Osteoblast (primary cell): Measurements from ENCODE around the gene NIPBL. TPM values are rescaled to one million over a fixed set of nuclear protein-coding genes. Genes with fewer than 3 reads are reported as not detected.
"Not testable (repeated sequence)": the region's sequence is repeated elsewhere in the genome, so short reads cannot be mapped to it uniquely, and the experiment has no call there.

Experiments used
- DNase-seq: peaks from one replicate; pipeline ENCODE4 v3.0.0; 2011; ENCODE audit warnings: low spot score, mixed read lengths; ENCODE audit not compliant: insufficient read length; ENCODE audit errors: missing footprints
- H2AFZ ChIP-seq: 2 replicates; pipeline ENCODE4 v1.6.0; 2011; ENCODE audit warnings: mild to moderate bottlenecking, low read length
- H3K27ac ChIP-seq: 2 replicates; pipeline ENCODE4 v1.5.1; 2011; ENCODE audit warnings: mild to moderate bottlenecking, low read depth, low read length, moderate library complexity
- H3K27me3 ChIP-seq: 2 replicates; pipeline ENCODE4 v1.6.0; 2012; ENCODE audit warnings: mild to moderate bottlenecking, control low read depth, inconsistent platforms, low read length, moderate library complexity; ENCODE audit not compliant: insufficient read depth
- H3K36me3 ChIP-seq: 2 replicates; pipeline ENCODE4 v1.5.1; 2011; ENCODE audit warnings: mild to moderate bottlenecking, low read length, control low read depth, moderate library complexity; ENCODE audit not compliant: insufficient read depth
- H3K4me1 ChIP-seq: 2 replicates; pipeline ENCODE4 v1.5.1; 2011; ENCODE audit warnings: mild to moderate bottlenecking, low read length, control low read depth, moderate library complexity; ENCODE audit not compliant: insufficient read depth
- H3K4me2 ChIP-seq: 2 replicates; pipeline ENCODE4 v1.6.0; 2011; ENCODE audit warnings: mild to moderate bottlenecking, low read length; ENCODE audit not compliant: insufficient read depth
- H3K4me3 ChIP-seq: fragments of 200-600 bp; sonication (generic); 3 replicates; pipeline ENCODE4 v1.5.1; 2012; ENCODE audit warnings: mild to moderate bottlenecking, low read length, inconsistent platforms; ENCODE audit not compliant: insufficient read depth
- H3K79me2 ChIP-seq: 2 replicates; pipeline ENCODE4 v1.6.0; 2012; ENCODE audit warnings: mild to moderate bottlenecking, low read length, control low read depth, inconsistent platforms; ENCODE audit not compliant: insufficient read depth
- H3K9me3 ChIP-seq: 2 replicates; pipeline ENCODE4 v1.5.1; 2011; ENCODE audit warnings: low read depth, low read length, control low read depth
- H4K20me1 ChIP-seq: 2 replicates; pipeline ENCODE4 v1.6.0; 2012; ENCODE audit warnings: mild to moderate bottlenecking, low read length, control low read depth; ENCODE audit not compliant: insufficient read depth
- total RNA-seq: library from RNA; depleted of rRNA; stranded (reverse); fragments of >200 nt; gene quantifications from 2 replicates; pipeline ENCODE4 v1.2.3, GENCODE V29; 2012
- TF ChIP-seq, protein P1 (sequence below): IDR thresholded peaks from 2 replicates; pipeline ENCODE4 v1.5.1; 2011; ENCODE audit warnings: mild to moderate bottlenecking, low read depth, low read length, moderate library complexity; ENCODE audit errors: extremely low read depth

Gene NIPBL
- total RNA-seq, 1 donor = 22.8 TPM

DNA sequence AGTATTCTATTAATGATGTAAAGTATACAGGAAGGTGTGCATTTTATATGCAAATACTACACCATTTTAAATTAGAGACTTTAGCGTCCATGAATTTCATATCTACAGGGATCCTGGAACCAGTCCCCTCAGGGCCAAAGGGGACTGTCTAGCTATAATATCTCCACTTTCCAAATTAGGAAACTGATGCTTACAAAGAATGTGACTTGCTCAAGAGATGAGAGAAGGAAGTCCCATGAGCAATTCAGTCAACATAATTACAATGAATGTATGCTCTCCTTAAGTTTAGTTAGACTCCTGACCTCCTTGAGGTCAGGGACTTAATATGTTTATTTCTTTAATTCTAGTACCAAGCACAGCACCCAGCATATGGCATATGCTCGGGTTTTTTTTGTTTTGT, 23.7 kb downstream of the NIPBL start:
- DNase-seq = peak; percentile 14
- Histone ChIP-seq H3K9me3 (no peaks in the 10 kb centered on the region), H4K20me1 (peaks cover 71% of the 10 kb centered on the region), H3K36me3 (no peaks in the 10 kb centered on the region), H3K4me2 (no peak overlapping the region), H3K79me2 (peaks cover 100% of the 10 kb centered on the region), H3K4me3 (no peak overlapping the region), H3K27me3 (no peaks in the 10 kb centered on the region), H2AFZ (no peak overlapping the region), H3K4me1 (peaks cover 3% of the 10 kb centered on the region), H3K27ac (no peak overlapping the region)
- TF ChIP-seq, protein P1, sequence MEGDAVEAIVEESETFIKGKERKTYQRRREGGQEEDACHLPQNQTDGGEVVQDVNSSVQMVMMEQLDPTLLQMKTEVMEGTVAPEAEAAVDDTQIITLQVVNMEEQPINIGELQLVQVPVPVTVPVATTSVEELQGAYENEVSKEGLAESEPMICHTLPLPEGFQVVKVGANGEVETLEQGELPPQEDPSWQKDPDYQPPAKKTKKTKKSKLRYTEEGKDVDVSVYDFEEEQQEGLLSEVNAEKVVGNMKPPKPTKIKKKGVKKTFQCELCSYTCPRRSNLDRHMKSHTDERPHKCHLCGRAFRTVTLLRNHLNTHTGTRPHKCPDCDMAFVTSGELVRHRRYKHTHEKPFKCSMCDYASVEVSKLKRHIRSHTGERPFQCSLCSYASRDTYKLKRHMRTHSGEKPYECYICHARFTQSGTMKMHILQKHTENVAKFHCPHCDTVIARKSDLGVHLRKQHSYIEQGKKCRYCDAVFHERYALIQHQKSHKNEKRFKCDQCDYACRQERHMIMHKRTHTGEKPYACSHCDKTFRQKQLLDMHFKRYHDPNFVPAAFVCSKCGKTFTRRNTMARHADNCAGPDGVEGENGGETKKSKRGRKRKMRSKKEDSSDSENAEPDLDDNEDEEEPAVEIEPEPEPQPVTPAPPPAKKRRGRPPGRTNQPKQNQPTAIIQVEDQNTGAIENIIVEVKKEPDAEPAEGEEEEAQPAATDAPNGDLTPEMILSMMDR = no peak

DNA sequence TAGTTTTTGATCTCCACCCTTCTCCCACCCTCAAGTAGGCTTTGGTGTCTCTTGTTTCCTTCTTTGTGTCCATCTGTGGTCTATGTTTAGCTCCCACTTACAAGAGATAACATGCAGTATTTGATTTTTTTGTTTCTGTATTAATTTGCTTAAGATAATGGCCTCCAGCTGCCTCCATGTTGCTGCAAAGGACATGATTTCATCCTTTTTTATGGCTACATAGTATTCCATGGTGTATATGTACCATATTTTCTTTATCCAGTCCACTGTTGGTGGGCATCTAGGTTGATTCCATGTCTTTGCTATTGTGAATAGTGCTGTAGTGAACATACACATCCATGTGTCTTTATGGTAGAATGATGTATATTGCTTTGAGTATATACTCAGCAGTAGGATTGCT, 24.5 kb downstream of the NIPBL start:
- not testable (repeated sequence) for H3K4me2 ChIP-seq, H3K4me1 ChIP-seq, DNase-seq, H3K4me3 ChIP-seq, H3K27me3 ChIP-seq, H3K27ac ChIP-seq, H2AFZ ChIP-seq, H3K36me3 ChIP-seq, H3K9me3 ChIP-seq
- H3K79me2 ChIP-seq = peaks cover 99% of the 10 kb centered on the region
- H4K20me1 ChIP-seq = peaks cover 67% of the 10 kb centered on the region

DNA sequence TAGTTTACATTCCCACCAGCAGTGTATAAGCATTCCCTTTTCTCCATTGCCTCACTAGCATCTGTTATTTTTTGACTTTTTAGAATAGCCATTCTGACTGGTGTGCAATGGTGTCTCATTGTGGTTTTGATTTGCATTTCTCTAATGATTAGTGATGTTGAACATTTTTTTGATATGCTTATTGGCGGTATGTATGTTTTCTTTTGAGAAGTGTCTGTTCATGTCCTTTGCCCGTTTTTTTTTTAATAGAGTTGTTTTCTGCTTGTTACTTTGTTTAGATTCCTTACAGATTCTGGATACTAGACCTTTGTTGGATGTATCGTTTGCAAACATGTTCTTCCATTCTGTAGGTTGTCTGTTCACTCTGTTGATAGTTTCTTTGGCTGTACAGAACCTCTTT, 25.3 kb downstream of the NIPBL start:
- peaks cover 3% of the 10 kb centered on the region for H3K4me1 ChIP-seq
- H2AFZ ChIP-seq = no peak overlapping the region
- no peaks in the 10 kb centered on the region for H3K9me3 ChIP-seq
- H3K79me2 ChIP-seq = peaks cover 99% of the 10 kb centered on the region
- H3K4me2 ChIP-seq = no peak overlapping the region
- H3K36me3 ChIP-seq = no peaks in the 10 kb centered on the region
- TF ChIP-seq, protein P1 = no peak
- H4K20me1 ChIP-seq = peaks cover 72% of the 10 kb centered on the region
- no peak for DNase-seq
- no peak overlapping the region for H3K4me3 ChIP-seq
- no peaks in the 10 kb centered on the region for H3K27me3 ChIP-seq
- H3K27ac ChIP-seq = no peak overlapping the region

DNA sequence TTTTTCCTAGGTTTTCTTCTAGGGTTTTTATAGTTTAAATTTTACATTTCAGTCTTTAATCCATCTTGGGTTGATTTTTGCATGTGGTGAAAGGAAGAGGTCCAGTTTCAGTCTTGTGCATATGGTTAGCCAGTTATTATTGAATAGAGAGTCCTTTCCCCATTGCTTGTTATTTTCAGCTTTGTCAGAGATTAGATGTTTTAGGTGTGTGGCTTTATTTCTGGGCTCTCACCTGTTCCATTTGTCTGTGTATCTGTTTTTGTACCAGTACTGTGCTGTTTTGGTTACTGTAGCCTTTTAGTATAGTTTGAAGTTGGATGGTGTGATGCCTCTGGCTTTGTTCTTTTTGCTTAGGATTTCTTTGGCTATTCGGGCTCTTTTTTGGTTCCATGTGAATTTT, 25.8 kb downstream of the NIPBL start:
- H3K36me3 ChIP-seq = no peaks in the 10 kb centered on the region
- H4K20me1 ChIP-seq = peaks cover 75% of the 10 kb centered on the region
- DNase-seq = no peak
- no peaks in the 10 kb centered on the region for H3K27me3 ChIP-seq
- H3K4me1 ChIP-seq = peaks cover 3% of the 10 kb centered on the region
- no peak overlapping the region for H3K27ac ChIP-seq
- H3K9me3 ChIP-seq = no peaks in the 10 kb centered on the region
- TF ChIP-seq, protein P1 = no peak
- no peak overlapping the region for H3K4me2 ChIP-seq
- H2AFZ ChIP-seq = no peak overlapping the region
- no peak overlapping the region for H3K4me3 ChIP-seq
- H3K79me2 ChIP-seq = peaks cover 99% of the 10 kb centered on the region
